ENCODE data around the gene LRRC75A. TPM values are rescaled to one million over a fixed set of nuclear protein-coding genes. Genes with fewer than 3 reads are reported as not detected.

Gene LRRC75A
- polyA plus RNA-seq, 3 donors, result 1.0 to 2.4 (median 1.4) TPM

DNA sequence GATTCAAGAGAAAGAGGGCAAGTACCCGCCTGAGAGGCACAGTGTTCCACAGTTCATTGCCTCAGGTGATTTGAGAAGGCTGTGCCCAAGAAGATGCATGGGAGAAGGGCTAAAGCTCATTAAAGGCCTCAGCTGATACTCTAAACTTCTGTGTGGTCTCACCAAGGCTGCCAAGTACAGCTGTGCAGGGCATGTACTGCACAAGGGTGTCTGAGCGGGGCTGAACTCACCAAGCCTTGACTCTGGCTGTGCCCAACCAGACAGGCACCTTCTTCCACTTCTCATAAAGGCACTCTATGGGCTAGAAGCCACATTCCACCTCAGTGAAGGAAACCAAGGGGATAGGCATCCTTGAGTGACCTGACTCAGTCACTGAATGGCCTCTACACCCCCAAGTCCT, 12.7 kb downstream of the LRRC75A start:
- 93% methylated on average over 2 of the region's 2 CpGs for whole genome bisulfite sequencing (ENCODE audit: insufficient coverage)
- H3K9me3 ChIP-seq (replicated peaks in 1 of 2; ENCODE audit: control insufficient read depth in 1 of 2, insufficient read depth in 1 of 2, low read length in 2 of 2), result no peaks in the 10 kb centered on the region
- H3K9ac ChIP-seq (ENCODE audit: insufficient read depth, low read length, poor library complexity, severe bottlenecking), result no peak overlapping the region
- Mint-ChIP-seq H3K4me3 (no peak overlapping the region), H3K9me3 (no peaks in the 10 kb centered on the region), H3K27ac (no peak overlapping the region), H3K4me1 (no peaks in the 10 kb centered on the region), H3K27me3 (ENCODE audit: low read depth in 3 of 3) (peaks cover 3 to 5% (median 4%) of the 10 kb centered on the region in 3 donors), H3K36me3 (no peaks in the 10 kb centered on the region)
- intact Hi-C loops (cut with micrococcal nuclease), result no loop called here
- H3K27me3 ChIP-seq (ENCODE audit: control insufficient read depth in 2 of 2, insufficient read depth in 2 of 2, low read length in 2 of 2), result no peaks in the 10 kb centered on the region
- no peak overlapping the region for H2AFZ ChIP-seq (ENCODE audit: insufficient read depth, low read depth, low read length, poor library complexity, severe bottlenecking)
- H4K20me1 ChIP-seq (ENCODE audit: insufficient read depth, low read length), result no peaks in the 10 kb centered on the region
- H3K4me1 ChIP-seq (ENCODE audit: control insufficient read depth in 1 of 2, insufficient read depth in 2 of 2, low read length in 2 of 2), result no peaks in the 10 kb centered on the region
- no peak overlapping the region for H3K27ac ChIP-seq (ENCODE audit: low read depth in 1 of 2, low read length in 2 of 2)
- no peak for DNase-seq
- TF ChIP-seq, protein P1, sequence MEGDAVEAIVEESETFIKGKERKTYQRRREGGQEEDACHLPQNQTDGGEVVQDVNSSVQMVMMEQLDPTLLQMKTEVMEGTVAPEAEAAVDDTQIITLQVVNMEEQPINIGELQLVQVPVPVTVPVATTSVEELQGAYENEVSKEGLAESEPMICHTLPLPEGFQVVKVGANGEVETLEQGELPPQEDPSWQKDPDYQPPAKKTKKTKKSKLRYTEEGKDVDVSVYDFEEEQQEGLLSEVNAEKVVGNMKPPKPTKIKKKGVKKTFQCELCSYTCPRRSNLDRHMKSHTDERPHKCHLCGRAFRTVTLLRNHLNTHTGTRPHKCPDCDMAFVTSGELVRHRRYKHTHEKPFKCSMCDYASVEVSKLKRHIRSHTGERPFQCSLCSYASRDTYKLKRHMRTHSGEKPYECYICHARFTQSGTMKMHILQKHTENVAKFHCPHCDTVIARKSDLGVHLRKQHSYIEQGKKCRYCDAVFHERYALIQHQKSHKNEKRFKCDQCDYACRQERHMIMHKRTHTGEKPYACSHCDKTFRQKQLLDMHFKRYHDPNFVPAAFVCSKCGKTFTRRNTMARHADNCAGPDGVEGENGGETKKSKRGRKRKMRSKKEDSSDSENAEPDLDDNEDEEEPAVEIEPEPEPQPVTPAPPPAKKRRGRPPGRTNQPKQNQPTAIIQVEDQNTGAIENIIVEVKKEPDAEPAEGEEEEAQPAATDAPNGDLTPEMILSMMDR (IDR thresholded peaks at IDR 0.05), result no peak
- H3K79me2 ChIP-seq (ENCODE audit: insufficient read depth, low read length), result no peaks in the 10 kb centered on the region
- H3K36me3 ChIP-seq (replicated peaks in 1 of 2; ENCODE audit: control insufficient read depth in 1 of 2, insufficient read depth in 2 of 2, low read length in 2 of 2), result no peaks in the 10 kb centered on the region
- H3K4me2 ChIP-seq (replicated peaks; ENCODE audit: extremely low read depth, low read length, poor library complexity, severe bottlenecking), result no peak overlapping the region
- no peak overlapping the region for H3K4me3 ChIP-seq (replicated peaks in 1 of 3; ENCODE audit: low read depth in 2 of 3, low read length in 3 of 3)

DNA sequence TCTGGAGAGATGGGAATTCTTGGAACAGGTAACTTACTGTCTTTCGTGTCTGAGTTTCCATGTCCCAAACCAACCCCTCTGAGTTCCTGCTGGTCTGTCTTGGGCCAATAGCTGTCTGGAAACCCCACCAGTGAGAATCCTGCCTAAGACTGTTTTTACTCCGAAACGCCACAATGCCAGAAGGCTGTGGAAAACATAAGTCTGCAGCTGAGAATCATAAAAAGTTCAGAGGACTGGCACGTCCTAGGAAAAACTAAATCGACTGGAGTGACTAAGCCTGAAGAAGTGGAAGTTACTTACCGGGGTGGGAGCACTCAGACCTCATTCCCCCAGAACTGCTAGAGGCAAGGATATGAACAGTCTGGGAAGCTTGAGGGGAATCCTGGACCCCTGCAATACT, 13.3 kb downstream of the LRRC75A start:
- Histone ChIP-seq H3K27ac (ENCODE audit: low read depth in 1 of 2, low read length in 2 of 2) (no peak overlapping the region), H3K4me2 (replicated peaks; ENCODE audit: extremely low read depth, low read length, poor library complexity, severe bottlenecking) (no peak overlapping the region), H3K36me3 (replicated peaks in 1 of 2; ENCODE audit: control insufficient read depth in 1 of 2, insufficient read depth in 2 of 2, low read length in 2 of 2) (no peaks in the 10 kb centered on the region), H3K27me3 (ENCODE audit: control insufficient read depth in 2 of 2, insufficient read depth in 2 of 2, low read length in 2 of 2) (no peaks in the 10 kb centered on the region), H3K9ac (ENCODE audit: insufficient read depth, low read length, poor library complexity, severe bottlenecking) (no peak overlapping the region), H3K79me2 (ENCODE audit: insufficient read depth, low read length) (no peaks in the 10 kb centered on the region), H2AFZ (ENCODE audit: insufficient read depth, low read depth, low read length, poor library complexity, severe bottlenecking) (no peak overlapping the region), H3K9me3 (replicated peaks in 1 of 2; ENCODE audit: control insufficient read depth in 1 of 2, insufficient read depth in 1 of 2, low read length in 2 of 2) (no peaks in the 10 kb centered on the region), H3K4me1 (ENCODE audit: control insufficient read depth in 1 of 2, insufficient read depth in 2 of 2, low read length in 2 of 2) (no peaks in the 10 kb centered on the region), H3K4me3 (replicated peaks in 1 of 3; ENCODE audit: low read depth in 2 of 3, low read length in 3 of 3) (no peak overlapping the region), H4K20me1 (ENCODE audit: insufficient read depth, low read length) (no peaks in the 10 kb centered on the region)
- H3K27me3 Mint-ChIP-seq (ENCODE audit: low read depth in 3 of 3), result peaks cover 3 to 5% (median 3%) of the 10 kb centered on the region in 3 donors
- no peaks in the 10 kb centered on the region for H3K36me3 Mint-ChIP-seq
- H3K9me3 Mint-ChIP-seq, result no peaks in the 10 kb centered on the region
- intact Hi-C loops (cut with micrococcal nuclease), result no loop called here
- DNase-seq, result no peak
- TF ChIP-seq, protein P1 (IDR thresholded peaks at IDR 0.05), result no peak
- no peak overlapping the region for H3K27ac Mint-ChIP-seq
- no peaks in the 10 kb centered on the region for H3K4me1 Mint-ChIP-seq
- 98% methylated on average over 4 of the region's 6 CpGs for WGBS (ENCODE audit: insufficient coverage)
- no peak overlapping the region for H3K4me3 Mint-ChIP-seq
